Stimulated activated CD8-positive, alpha-beta memory T cell treated with anti-CD3 and anti-CD28 coated beads, Interleukin-4, amount 100 ng/mL, for 48 hours (primary cell): Measurements from ENCODE around the gene BAHCC1.

ENCODE experiments used
- DNase-seq: peaks from one replicate; pipeline ENCODE4 v3.0.0-alpha.2; 2020

Gene BAHCC1

DNA sequence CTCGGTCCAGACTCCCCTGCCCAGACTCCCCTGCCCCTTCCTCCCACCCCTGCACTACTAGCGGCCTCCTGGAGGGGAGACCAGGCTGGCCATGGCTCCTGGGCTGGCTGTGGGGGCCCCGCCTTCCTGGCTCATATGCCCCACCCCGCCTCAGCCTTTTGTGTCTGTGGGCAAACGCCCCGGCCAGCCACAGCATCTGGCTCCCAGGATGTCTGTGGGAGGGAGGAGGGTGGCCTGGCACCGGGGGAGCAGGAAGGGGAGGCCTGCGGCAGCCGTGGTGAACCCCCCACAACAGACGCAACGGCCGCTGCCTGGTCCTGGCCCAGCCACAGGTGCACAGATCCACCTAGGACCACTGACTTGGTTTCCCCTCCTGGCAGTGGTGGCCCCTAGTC is 32.9 kb downstream of the BAHCC1 start:
- DNase-seq = no peak

DNA sequence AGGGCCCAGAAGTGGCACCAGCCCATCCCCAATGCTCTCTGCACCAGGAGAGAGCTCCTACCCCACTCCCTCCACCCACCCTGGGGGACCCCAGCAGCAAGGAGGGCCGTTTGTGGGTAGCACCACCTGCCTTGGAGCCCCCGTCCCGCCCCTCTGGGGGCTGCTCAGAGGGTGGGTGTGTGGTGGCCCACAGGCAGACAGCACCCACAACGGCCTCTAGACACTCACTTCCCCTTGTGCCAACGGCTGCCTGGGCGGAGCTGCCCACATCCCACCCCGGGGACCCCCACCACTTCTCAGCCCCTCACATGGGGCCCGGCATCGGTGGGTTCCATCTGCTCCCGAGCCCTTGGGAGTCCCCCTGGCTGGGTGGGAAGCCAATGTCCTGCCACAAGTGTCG is 33.3 kb downstream of the BAHCC1 start:
- no peak for DNase-seq

GRCh38 chr17:81428948-81429774 is 33.9 kb downstream of the BAHCC1 start:
- no peak for DNase-seq

DNA sequence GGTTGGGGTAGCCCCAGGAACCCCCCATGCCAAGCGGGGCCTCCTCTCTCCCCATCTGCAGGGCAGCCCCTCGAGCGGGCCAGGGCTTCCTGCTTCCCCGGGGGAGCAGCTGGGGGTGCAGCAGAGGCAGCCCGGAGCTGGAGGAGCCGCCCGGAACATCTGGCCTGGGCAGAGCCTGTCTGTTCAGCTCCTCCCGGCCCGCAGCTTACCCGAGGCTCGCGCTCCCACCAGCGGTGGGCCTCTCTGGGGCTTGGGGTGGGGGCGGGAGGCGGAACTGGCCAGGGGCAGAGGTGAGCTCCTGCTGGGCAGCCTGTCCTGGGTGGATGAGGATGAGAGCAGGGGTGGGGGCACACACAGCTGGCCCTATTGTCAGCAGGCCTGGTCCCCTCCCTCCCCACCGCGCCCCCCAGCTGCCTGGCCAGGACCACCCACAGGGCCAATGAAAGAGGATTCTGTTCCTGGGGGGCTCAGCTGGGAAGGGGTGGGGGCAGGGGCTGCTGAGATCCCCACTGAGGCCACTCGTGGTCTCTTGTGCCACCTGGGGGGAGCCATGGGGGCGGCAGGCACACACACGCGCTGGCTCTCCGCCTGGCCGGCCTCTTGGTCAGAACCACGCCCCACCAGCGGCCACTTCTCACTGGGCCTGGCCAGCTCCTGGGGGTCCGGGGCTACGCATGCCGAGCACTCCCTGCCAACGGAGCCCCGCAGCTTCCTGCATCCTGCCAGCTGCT is 34.7 kb downstream of the BAHCC1 start:
- no peak for DNase-seq

- no peak for DNase-seq
Observed at GRCh38 chr17:81431545-81432482, 36.6 kb downstream of the BAHCC1 start.

GRCh38 chr17:81432941-81433340 is 37.7 kb downstream of the BAHCC1 start:
- DNase-seq = no peak

GRCh38 chr17:81433656-81434055 is 38.4 kb downstream of the BAHCC1 start:
- no peak for DNase-seq

DNA sequence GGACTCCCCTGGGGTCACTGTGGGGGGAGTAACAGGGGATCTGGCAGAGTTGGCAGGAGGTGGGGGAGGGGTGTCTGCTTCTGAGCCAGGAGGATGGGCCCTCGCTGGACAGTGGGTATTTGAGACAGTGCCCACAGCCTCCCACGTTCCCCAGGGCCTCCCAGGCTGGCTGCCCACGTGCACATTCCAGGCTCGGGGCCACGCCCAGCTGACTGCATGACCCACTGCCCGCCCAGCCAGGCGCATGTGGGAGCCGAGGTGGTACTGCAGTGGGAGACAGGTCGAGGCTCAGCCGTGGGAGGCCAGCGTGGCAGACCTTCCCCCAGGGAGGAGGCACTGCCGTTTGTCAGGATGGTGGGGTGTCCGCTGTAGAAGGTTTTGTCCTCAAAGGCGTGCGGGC is 38.8 kb downstream of the BAHCC1 start:
- DNase-seq = no peak

DNA sequence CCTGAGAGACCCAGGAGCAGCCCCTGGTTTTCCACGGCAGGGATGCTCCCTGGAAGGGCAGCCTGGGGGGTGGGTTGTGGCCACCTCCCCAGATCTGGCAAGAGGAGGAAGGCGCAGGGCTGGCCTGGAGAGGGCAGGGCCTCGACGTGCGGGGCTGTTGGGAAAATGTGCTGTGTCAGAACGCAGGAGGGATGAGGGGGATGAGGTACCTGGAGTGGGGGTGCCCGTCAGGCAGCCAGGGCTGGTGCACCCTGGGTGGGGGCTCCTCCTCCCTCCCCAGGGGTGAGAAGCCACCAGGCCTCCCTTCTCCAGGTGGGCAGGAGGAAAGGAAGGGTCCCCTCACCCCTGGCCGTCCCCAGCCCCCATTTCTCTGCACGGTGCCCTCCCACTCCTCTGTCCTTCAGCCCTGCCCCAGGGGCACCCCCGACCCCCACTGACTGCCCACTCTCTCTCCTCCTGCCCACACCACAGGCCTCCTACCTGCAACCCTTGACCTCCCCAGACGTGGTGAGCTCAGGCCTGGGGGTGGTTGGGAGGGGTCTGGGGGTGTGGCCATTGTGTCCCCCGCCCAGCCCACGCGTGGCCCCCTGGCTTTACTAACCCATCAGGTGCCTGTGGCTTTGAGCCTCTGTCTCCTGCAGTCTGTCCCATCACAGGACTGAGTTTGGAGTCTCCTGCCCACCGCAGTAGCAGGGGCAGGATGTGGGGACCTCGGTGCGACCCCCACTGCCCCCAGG is 39.6 kb downstream of the BAHCC1 start:
- DNase-seq = no peak

DNA sequence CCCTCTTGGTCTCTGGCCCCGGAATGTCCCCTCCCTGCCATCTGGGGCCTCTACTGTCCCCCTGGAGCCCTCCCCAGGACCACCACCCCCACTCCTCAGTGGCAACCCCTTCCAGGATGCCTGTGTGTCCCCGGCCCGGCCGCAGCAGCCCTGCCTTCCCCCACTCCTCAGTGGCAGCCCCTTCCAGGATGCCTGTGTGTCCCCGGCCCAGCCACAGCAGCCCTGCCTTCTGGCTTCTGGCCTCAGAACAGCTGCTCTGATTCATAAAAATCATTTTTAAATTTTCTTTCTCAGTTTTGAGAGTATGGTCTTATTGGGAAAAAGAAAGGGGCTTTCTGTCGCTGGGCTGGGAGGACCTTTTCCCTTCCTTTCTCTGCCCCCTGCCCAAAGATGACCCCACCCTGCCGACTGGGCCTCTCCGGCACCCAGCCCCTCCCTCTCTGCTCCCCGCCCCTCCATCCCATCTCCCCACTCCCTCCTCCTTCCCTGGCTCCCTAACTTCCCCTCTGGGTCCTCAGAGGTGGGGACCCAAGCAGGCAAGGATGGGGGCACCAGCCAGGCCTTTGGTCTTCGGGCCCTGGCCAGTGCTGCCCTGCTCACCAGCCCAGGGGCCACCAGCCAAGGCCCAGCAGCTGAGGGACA is 40.5 kb downstream of the BAHCC1 start:
- DNase-seq = no peak

- DNase-seq = no peak
Observed at GRCh38 chr17:81436294-81436849, 41.1 kb downstream of the BAHCC1 start.

DNA sequence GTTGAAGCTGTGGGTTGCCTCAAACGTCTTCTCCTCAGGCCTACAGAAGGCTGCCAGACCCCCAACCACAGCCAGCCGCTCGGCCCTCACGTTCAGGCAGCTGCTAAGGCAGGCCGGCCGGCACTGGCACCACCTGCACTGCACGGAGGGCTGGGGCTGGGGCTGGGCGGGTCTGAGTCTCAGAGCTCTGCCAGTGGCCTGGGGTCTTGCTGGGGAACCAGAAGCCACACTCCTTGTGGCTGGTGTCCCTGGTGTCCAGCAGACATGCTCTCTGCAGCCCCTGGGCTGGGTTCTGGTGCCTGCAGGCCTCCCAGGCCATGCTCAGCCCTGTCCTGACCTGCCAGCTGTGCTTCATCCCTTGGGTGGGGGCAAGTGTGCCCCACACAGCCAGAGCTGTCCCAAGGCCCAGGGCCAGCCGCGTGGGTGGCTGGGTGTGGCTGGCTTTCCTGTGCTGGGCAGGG is 42.0 kb downstream of the BAHCC1 start:
- DNase-seq = no peak

- DNase-seq = no peak
Observed at GRCh38 chr17:81438007-81438659, 42.9 kb downstream of the BAHCC1 start.

- DNase-seq = no peak
Observed at GRCh38 chr17:81438688-81439087, 43.4 kb downstream of the BAHCC1 start.

GRCh38 chr17:81440051-81440471 is 44.8 kb downstream of the BAHCC1 start:
- no peak for DNase-seq

GRCh38 chr17:81440511-81441244 is 45.4 kb downstream of the BAHCC1 start:
- peak; percentile 49 for DNase-seq

DNA sequence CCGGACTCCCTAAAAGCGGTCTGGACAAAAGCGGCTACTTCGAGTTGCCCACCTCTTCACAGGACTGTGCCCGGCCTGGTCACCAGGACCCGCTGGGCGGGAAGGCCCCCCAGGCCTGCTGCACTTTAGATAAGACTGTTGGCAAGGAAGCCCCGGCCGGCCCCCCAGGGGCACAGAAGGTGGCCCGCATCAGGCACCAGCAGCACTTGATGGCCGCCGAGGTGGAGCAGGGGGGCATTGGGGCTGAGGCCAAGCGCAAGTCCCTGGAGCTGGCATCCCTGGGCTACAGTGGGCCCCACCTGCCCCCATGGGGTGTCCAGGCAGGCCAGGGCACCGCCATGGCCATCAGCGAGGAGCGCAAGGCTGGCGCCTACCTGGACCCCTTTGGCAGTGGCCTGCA is 47.5 kb downstream of the BAHCC1 start:
- no peak for DNase-seq

DNA sequence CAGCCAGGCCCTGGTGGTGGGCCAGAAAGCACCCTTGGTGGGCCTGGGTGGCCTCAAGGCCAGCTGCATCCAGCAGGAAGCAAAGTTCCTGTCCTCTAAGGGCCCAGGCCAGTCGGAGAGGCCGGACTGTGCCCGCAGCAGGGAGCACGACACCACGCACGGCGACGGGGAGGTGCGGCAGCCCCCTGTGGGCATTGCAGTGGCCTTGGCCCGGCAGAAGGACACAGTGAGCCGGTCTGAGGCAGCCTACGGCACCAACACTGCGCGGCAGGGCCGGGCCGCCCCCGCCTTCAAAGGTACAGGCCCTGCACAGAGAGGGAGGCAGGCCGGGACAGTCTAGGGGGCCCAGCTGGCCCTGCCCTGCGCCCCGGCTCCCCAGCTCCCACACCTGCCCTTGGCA is 48.0 kb downstream of the BAHCC1 start:
- no peak for DNase-seq

- DNase-seq = no peak
Observed at GRCh38 chr17:81444610-81445339, 49.5 kb downstream of the BAHCC1 start.
